GM23248 (cell line): ENCODE measurements around the gene PROS1.

ENCODE experiments used
- EZH2 ChIP-seq: fragments of 200-600 bp; sonication (generic); IDR thresholded peaks from 2 replicates; pipeline ENCODE4 v1.6.1; 2018; ENCODE audit warnings: antibody characterized with exemption, mild to moderate bottlenecking; ENCODE audit not compliant: insufficient read depth, poor library complexity, severe bottlenecking
- EZH2phosphoT487 ChIP-seq: fragments of 200-600 bp; sonication (generic); IDR thresholded peaks from 2 replicates; pipeline ENCODE4 v1.6.1; 2018; ENCODE audit warnings: antibody characterized with exemption, moderate library complexity, mild to moderate bottlenecking, low read depth; ENCODE audit not compliant: insufficient read depth

GRCh38 chr3:93979850-93980676 is 6.4 kb upstream of the PROS1 start, which contains the start of gene ARL13B:
- no peak for TF ChIP-seq EZH2
- TF ChIP-seq EZH2phosphoT487: no peak
